GM12891 (cell line): ENCODE data around the gene DPP7.

Source experiments
- POLR2A ChIP-seq: IDR thresholded peaks from 2 replicates; pipeline ENCODE4 v1.6.1; 2011; ENCODE audit warnings: low read depth, low read length, control low read depth
- POLR2AphosphoS5 ChIP-seq: IDR thresholded peaks from 2 replicates; pipeline ENCODE4 v1.6.1; 2011; ENCODE audit warnings: low read depth, low read length, control low read depth
- SPI1 ChIP-seq: IDR thresholded peaks from 2 replicates; pipeline ENCODE4 v1.6.1; 2011; ENCODE audit warnings: low read depth, low read length, control low read depth
- TAF1 ChIP-seq: IDR thresholded peaks from 2 replicates; pipeline ENCODE4 v1.6.1; 2011; ENCODE audit warnings: low read depth, low read length, control low read depth

DNA sequence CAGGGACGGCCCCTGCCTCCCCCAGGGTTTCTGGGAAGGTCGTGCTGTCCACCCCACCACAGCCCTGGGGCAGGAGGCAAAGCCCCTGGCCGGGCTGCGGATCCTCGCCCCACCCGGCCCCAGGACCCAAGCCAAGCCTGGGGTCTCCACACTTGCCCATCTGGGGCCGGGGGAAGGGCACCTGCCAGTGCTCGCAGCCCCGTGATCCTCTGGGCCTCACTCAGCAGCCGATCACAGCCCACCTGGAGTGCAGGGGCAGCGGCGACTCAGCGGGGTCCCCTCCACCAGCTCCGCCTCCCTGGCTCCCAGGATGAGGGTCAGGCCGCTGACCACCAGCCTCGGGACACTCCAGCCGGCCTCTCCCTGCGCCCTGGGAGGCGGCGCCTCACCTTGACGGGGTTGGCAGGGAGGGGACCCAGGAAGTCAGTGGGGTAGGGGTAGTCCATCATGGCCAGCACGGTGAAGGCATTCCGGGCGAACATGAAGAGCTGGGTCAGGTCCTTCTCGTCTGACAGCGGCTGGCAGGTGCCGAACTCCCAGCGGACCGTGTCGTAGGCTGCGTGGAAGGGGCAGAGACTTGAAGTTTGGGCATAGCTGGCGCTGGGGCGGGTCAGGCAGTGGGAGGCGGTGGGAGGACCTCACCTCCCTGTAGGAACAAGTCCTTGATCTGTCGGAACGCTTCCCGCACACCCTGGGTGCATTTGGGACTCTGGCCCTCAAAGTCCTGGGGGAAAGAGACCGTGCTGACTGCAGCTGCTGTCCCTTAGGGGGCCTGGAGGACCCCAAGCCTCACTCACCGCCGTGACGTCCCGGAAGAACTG is 1.8 kb downstream of the DPP7 start:
- TF ChIP-seq POLR2AphosphoS5 (no peak), TAF1 (no peak), POLR2A (no peak), SPI1 (no peak)
